Loucy (cell line): ENCODE results near the gene MS4A18.
"Not testable (repeated sequence)": the region's sequence is repeated elsewhere in the genome, so short reads cannot be mapped to it uniquely, and the experiment has no call there.

Experiments
- H2AFZ ChIP-seq: fragments of 200-600 bp; sonication (generic); 2 replicates; pipeline ENCODE4 v1.6.0; 2016; ENCODE audit warnings: antibody characterized with exemption, mild to moderate bottlenecking, low read length, moderate library complexity
- H3F3A ChIP-seq: fragments of 200-600 bp; 2 replicates; pipeline ENCODE4 v1.6.0; 2016; ENCODE audit warnings: antibody characterized with exemption, low read depth, mild to moderate bottlenecking
- H3K27me3 ChIP-seq: fragments of 200-600 bp; sonication (generic); 2 replicates; pipeline ENCODE4 v1.6.1; 2014; ENCODE audit warnings: low read length, mild to moderate bottlenecking; ENCODE audit not compliant: insufficient read depth, poor library complexity, severe bottlenecking
- H3K36me3 ChIP-seq: fragments of 200-600 bp; sonication (generic); 2 replicates; pipeline ENCODE4 v1.6.1; 2016; ENCODE audit warnings: low read length; ENCODE audit not compliant: insufficient read depth
- H3K4me1 ChIP-seq: fragments of 200-600 bp; sonication (generic); 2 replicates; pipeline ENCODE4 v1.5.1; 2014; ENCODE audit warnings: low read length, mild to moderate bottlenecking; ENCODE audit not compliant: insufficient read depth, poor library complexity, severe bottlenecking
- H3K4me2 ChIP-seq: fragments of 200-600 bp; sonication (generic); 2 replicates; pipeline ENCODE4 v1.6.0; 2014; ENCODE audit warnings: antibody characterized with exemption, low read length, low read depth, mild to moderate bottlenecking; ENCODE audit not compliant: poor library complexity, severe bottlenecking
- H3K4me3 ChIP-seq: fragments of 200-600 bp; sonication (generic); 2 replicates; pipeline ENCODE4 v1.5.1; 2014; ENCODE audit warnings: low read length, mild to moderate bottlenecking, mixed read lengths; ENCODE audit not compliant: poor library complexity, severe bottlenecking
- H3K79me2 ChIP-seq: fragments of 200-600 bp; sonication (generic); 2 replicates; pipeline ENCODE4 v1.6.1; 2014; ENCODE audit warnings: low read length; ENCODE audit not compliant: insufficient read depth
- H3K9ac ChIP-seq: fragments of 200-600 bp; sonication (generic); 2 replicates; pipeline ENCODE4 v1.6.0; 2014; ENCODE audit warnings: mild to moderate bottlenecking, low read depth, low read length, moderate library complexity; ENCODE audit not compliant: poor library complexity, severe bottlenecking
- H3K9me2 ChIP-seq: fragments of 200-600 bp; sonication (generic); replicated peaks from 2 replicates; pipeline ENCODE4 v1.6.1; 2016; ENCODE audit warnings: low read depth, low read length, mixed read lengths
- H3K9me3 ChIP-seq: fragments of 200-600 bp; sonication (generic); 2 replicates; pipeline ENCODE4 v1.6.1; 2014; ENCODE audit warnings: mild to moderate bottlenecking, antibody characterized with exemption, low read length, low read depth; ENCODE audit not compliant: insufficient read depth
- H4K20me1 ChIP-seq: fragments of 200-600 bp; sonication (generic); 2 replicates; pipeline ENCODE4 v1.6.0; 2014; ENCODE audit warnings: antibody characterized with exemption, low read length, mild to moderate bottlenecking; ENCODE audit not compliant: insufficient read depth, poor library complexity, severe bottlenecking
- CTCF ChIP-seq: fragments of 200-600 bp; sonication (generic); conservative IDR thresholded peaks from 2 replicates; pipeline ENCODE4 v1.5.1; 2014; ENCODE audit warnings: mild to moderate bottlenecking, antibody characterized with exemption, low read length
- EZH2phosphoT487 ChIP-seq: fragments of 200-600 bp; IDR thresholded peaks from 2 replicates; pipeline ENCODE4 v1.6.1; 2018; ENCODE audit warnings: antibody characterized with exemption, mild to moderate bottlenecking, moderate library complexity, borderline replicate concordance

Gene MS4A18

GRCh38 chr11:60724420-60724819, at the start of gene MS4A18:
MS4A18 (plus strand) TSS chr11:60724720.
- H3K4me2 ChIP-seq: no peak within 1 kb of the TSS
- no peaks in the 10 kb centered on the region for H3K9me2 ChIP-seq
- no peaks in the 10 kb centered on the region for H3K4me1 ChIP-seq
- H3F3A ChIP-seq: no peaks in the 10 kb centered on the region
- H4K20me1 ChIP-seq: no peaks in the 10 kb centered on the region
- H3K4me3 ChIP-seq: no peak within 1 kb of the TSS
- H2AFZ ChIP-seq: no peak within 1 kb of the TSS
- no peaks in the 10 kb centered on the region for H3K27me3 ChIP-seq
- H3K9me3 ChIP-seq: no peaks in the 10 kb centered on the region
- no peaks in the 10 kb centered on the region for H3K36me3 ChIP-seq
- no peaks in the 10 kb centered on the region for H3K79me2 ChIP-seq
- TF ChIP-seq CTCF (no peak), EZH2phosphoT487 (no peak)
- no peak within 1 kb of the TSS for H3K9ac ChIP-seq

GRCh38 chr11:60678231-60678630, 46.3 kb upstream of the MS4A18 start:
- H3F3A ChIP-seq, H3K9me2 ChIP-seq, H3K4me1 ChIP-seq, H3K27me3 ChIP-seq, H3K4me2 ChIP-seq, H3K9ac ChIP-seq, H3K36me3 ChIP-seq, H2AFZ ChIP-seq, H3K79me2 ChIP-seq, H3K4me3 ChIP-seq, H4K20me1 ChIP-seq: not testable (repeated sequence)
- H3K9me3 ChIP-seq: peaks cover 20% of the 10 kb centered on the region; the same call in 1 of the 2 replicates

- Histone ChIP-seq H3K9ac (no peak overlapping the region), H3K79me2 (no peaks in the 10 kb centered on the region), H2AFZ (no peak overlapping the region), H3F3A (no peaks in the 10 kb centered on the region), H3K4me2 (no peak overlapping the region), H3K4me3 (no peak overlapping the region), H3K9me2 (no peaks in the 10 kb centered on the region), H3K27me3 (no peaks in the 10 kb centered on the region), H3K4me1 (no peaks in the 10 kb centered on the region), H4K20me1 (no peaks in the 10 kb centered on the region), H3K36me3 (no peaks in the 10 kb centered on the region), H3K9me3 (peaks cover 17% of the 10 kb centered on the region; the same call in 1 of the 2 replicates)
- TF ChIP-seq CTCF (no peak), EZH2phosphoT487 (no peak)
Measured at GRCh38 chr11:60679879-60680278, 44.6 kb upstream of the MS4A18 start.

GRCh38 chr11:60680455-60681119, 43.9 kb upstream of the MS4A18 start:
- Histone ChIP-seq H3K79me2 (no peaks in the 10 kb centered on the region), H4K20me1 (no peaks in the 10 kb centered on the region), H2AFZ (no peak overlapping the region), H3K9me3 (peaks cover 17% of the 10 kb centered on the region; the same call in 1 of the 2 replicates), H3K4me2 (no peak overlapping the region), H3K36me3 (no peaks in the 10 kb centered on the region), H3K9me2 (no peaks in the 10 kb centered on the region), H3K27me3 (no peaks in the 10 kb centered on the region), H3K4me1 (no peaks in the 10 kb centered on the region), H3K9ac (no peak overlapping the region), H3F3A (no peaks in the 10 kb centered on the region), H3K4me3 (no peak overlapping the region)
- TF ChIP-seq CTCF (no peak), EZH2phosphoT487 (no peak)

GRCh38 chr11:60684541-60684848, 40.0 kb upstream of the MS4A18 start:
- H3K79me2 ChIP-seq, H3F3A ChIP-seq, H3K4me3 ChIP-seq, H4K20me1 ChIP-seq, H3K9me2 ChIP-seq, H3K4me2 ChIP-seq, H3K9me3 ChIP-seq, H3K9ac ChIP-seq, H2AFZ ChIP-seq, H3K36me3 ChIP-seq, H3K27me3 ChIP-seq, H3K4me1 ChIP-seq: not testable (repeated sequence)
